Right ventricle myocardium superior (tissue), 1 donor: ENCODE data around the gene CRKL. TPM values are rescaled to one million over a fixed set of nuclear protein-coding genes. Genes with fewer than 3 reads are reported as not detected.

ENCODE experiments used
- ATAC-seq: fragments of 200-7000 bp; cut with Tn5 transposase; one replicate; pipeline ENCODE4 v1.9.1; 2020; ENCODE audit warnings: mild to moderate bottlenecking; ENCODE audit not compliant: poor library complexity
- DNase-seq: peaks from one replicate; pipeline ENCODE4 v3.0.0-alpha.2; 2020
- intact Hi-C: fragments of 100-400 bp; cut with DNase I; formaldehyde crosslinking; loops from one replicate; pipeline ENCODE4 v1.11.2; 2022
- total RNA-seq: library from RNA; stranded (reverse); fragmentation: NEBNext Ultra II Directional; extraction: Animal tissue kit (Norgen Biotek cat#: 25700); gene quantifications from one replicate; pipeline ENCODE4 v1.2.1, GENCODE V29; 2021
- donor health status: DM: no; HTN: yes; CAD: no; lungs with severe emphysema.

The CRKL gene
- total RNA-seq, 1 donor from 2014 or later, result 50.1 TPM

GRCh38 chr22:20988573-20989322 is 71.5 kb downstream of the CRKL start:
- ATAC-seq (no peak), DNase-seq (no peak)
- intact Hi-C loops, result no loop called here

- ATAC-seq (no peak), DNase-seq (no peak)
- intact Hi-C loops, result no loop called here
These were observed 72.3 kb downstream of the CRKL start for GRCh38 chr22:20989323-20990138.

DNA sequence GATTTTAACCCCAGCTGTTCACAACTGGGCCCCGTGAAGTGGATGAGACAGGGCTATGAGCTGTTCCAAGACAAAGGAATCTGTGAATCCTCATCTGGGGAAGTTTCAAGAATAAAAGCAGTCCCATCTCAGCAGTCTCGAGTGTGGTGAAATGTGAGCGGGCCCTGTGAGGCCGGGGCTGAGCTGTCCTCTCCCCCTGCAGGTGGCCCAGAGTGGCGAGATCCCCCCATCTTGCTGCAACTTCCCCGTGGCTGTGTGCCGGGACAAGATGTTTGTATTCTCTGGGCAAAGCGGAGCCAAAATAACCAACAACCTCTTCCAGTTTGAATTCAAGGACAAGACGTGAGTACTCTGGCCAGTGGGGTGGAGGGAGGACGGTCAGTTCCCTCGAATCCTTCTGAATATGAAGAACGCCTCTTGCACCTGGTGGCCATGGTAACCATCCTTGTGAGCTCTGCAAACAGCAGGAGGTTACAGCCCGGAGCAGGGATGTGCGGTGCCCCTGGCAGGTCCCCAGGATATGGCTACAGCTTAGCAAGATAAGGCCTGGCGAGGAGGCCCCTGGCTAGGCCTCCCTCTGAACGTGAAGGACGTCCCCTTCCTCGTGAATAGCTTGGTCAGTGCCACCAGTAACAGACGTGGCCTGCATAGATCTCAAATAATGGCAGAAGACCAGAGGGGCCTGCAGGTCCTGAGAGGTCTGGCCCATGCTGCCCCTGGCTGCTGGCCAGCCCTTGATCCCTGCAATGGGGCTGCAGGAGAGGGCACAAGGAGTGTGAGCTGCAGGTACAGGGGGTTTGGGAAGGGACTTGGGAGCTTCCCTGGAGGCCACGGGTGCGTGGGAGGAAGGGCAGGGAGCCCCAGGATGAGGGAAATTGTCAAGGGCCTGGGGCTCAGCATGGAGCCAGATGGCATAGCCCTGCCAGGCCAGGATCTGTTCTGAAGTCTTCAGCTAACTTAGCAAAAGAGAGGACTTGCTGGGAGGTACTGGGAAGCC is 73.3 kb downstream of the CRKL start:
- no peak for ATAC-seq
- no peak for DNase-seq
- intact Hi-C loops, result no loop called here

DNA sequence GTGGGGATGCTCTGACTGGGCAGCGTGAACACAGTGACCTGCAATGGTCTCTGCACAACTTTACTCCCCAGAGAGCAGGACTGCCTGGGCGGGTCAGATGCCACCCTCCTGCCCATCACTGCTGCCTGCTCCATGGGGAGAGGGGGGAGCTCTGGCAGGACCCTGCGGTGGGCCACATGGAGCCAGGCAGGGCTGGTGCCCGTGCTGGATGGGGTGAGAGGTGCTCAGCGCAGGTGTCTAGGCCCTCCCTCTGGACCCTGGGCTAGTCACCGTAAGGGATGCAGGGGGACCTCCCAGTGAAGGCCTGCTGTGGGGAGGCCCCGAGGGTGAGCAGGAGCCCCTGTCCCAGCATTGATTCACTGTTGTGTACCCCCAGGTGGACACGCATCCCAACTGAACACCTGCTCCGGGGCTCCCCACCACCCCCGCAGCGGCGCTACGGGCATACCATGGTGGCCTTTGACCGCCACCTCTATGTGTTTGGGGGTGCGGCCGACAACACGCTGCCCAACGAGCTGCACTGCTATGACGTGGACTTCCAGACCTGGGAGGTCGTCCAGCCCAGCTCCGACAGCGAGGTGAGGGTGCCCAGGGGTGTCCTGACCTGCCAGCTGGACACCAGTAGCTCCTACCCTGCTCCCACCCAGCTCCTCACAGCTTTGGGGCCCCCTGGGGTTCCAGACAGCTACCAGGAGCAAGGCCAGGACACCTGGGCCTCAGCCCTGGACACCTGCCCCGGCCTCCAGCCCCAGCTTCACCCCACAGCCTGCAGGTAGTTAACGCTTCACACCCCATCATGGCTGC is 74.2 kb downstream of the CRKL start:
- ATAC-seq (no peak), DNase-seq (no peak)
- intact Hi-C loops, result no loop called here

GRCh38 chr22:20992056-20992442 is 74.8 kb downstream of the CRKL start:
- DNase-seq, result no peak
- intact Hi-C loops, result no loop called here
- no peak for ATAC-seq

GRCh38 chr22:20992456-20993303 is 75.5 kb downstream of the CRKL start:
- ATAC-seq (no peak), DNase-seq (no peak)

DNA sequence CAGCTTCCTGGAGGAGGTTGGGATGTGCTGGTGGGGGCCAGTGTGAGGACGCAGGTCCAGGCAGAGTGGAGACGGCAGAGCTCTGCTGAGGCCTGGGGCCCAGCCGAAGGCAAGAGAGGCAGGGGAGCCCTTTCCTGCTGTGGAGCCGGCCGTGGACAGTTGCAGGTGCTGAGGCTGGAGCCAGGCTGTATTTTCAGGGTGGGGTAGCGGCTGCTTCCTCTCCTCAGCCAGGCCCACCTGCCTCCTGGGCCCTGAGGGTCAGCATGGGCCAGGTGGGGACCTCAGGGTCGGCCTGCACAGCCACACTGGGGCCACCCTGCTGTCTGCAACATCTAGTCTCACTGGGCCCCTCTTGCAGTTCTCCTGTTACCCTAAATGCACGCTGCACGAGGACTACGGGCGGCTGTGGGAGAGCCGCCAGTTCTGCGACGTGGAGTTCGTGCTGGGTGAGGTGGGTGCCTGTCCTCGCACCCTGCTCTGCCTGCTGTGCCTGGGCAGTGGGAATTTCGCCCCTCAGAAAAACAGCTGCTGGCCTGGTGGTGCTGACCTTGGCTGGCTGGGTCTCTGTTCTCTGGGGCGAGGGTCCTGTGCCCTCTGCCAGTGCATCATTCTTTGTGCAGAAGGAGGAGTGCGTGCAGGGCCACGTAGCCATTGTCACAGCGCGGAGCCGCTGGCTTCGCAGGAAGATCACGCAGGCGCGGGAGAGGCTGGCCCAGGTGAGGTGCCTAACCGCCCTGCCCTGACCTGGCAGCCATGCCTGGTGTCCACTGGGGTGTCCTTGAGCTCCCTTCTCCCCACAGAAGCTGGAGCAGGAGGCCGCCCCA is 76.3 kb downstream of the CRKL start:
- ATAC-seq, result no peak
- no peak for DNase-seq
- intact Hi-C loops, result no loop called here

More at GRCh38 chr22:20992456-20993303, 75.5 kb downstream of the CRKL start:
- intact Hi-C loops, result no loop called here

DNA sequence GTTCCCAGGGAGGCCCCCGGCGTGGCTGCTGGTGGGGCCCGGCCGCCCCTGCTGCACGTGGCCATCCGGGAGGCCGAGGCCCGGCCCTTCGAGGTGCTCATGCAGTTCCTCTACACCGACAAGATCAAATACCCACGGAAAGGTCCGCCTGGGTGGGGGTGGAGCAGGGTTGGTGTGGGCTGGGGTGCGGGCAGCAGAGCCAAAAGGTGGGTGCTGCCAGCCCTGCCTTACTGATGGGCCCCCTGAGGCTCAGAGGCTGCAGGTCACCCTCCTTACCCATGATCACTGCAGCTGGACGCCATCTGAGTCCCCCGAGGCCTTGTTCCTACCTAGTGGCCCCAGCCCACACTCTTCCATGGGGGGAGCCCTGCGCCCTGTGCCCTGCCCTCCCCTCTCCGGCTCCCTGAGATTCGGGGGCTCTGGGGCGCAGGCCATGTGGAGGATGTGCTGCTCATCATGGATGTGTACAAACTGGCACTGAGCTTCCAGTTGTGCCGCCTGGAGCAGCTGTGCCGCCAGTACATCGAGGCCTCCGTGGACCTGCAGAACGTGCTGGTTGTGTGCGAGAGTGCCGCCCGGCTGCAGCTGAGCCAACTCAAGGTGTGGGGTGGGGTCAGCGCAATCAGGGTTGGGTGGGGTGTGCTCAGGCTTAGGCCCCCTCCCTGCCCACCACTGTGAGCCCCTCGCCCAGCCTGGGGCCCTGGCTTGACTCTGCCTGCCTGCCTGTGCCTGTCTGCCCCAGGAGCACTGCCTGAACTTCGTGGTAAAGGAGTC is 77.1 kb downstream of the CRKL start:
- ATAC-seq (no peak), DNase-seq (no peak)
- intact Hi-C loops, result no loop called here

GRCh38 chr22:20994902-20995241 is 77.7 kb downstream of the CRKL start:
- intact Hi-C loops, result no loop called here
- ATAC-seq, result no peak
- no peak for DNase-seq

DNA sequence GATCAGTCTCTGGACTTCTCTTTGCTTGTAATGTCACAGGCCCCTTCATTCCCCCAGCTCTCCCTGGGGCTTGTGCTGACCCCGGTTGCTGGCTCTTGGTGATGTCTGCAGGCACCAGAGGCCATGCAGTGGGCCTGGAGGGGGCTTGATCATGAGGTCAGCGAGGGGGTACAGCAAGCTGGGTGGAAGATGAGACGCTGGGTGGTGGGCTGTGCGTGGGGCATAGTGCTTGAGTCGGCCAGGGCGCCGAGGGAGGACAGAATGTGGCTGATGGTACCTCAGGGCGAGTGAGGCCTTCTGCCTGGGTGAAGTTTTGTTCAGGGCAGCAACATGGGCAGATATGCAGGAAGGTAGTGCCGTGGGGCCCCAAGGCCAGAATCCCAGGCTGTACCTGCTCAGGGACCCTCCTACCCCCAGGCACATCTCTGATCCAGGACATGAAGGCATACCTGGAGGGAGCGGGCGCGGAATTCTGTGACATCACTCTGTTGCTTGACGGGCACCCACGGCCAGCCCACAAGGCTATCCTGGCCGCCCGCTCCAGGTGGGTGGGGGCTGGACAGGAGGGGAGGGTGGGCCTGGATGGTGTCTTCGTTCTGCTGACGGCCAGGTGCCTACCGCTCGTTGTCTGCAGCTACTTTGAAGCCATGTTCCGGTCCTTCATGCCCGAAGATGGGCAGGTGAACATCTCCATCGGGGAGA is 78.3 kb downstream of the CRKL start:
- intact Hi-C loops, result no loop called here
- ATAC-seq (no peak), DNase-seq (no peak)

- intact Hi-C loops, result no loop called here
- no peak for DNase-seq
- ATAC-seq, result no peak
These were observed 78.8 kb downstream of the CRKL start for GRCh38 chr22:20996031-20996410.

DNA sequence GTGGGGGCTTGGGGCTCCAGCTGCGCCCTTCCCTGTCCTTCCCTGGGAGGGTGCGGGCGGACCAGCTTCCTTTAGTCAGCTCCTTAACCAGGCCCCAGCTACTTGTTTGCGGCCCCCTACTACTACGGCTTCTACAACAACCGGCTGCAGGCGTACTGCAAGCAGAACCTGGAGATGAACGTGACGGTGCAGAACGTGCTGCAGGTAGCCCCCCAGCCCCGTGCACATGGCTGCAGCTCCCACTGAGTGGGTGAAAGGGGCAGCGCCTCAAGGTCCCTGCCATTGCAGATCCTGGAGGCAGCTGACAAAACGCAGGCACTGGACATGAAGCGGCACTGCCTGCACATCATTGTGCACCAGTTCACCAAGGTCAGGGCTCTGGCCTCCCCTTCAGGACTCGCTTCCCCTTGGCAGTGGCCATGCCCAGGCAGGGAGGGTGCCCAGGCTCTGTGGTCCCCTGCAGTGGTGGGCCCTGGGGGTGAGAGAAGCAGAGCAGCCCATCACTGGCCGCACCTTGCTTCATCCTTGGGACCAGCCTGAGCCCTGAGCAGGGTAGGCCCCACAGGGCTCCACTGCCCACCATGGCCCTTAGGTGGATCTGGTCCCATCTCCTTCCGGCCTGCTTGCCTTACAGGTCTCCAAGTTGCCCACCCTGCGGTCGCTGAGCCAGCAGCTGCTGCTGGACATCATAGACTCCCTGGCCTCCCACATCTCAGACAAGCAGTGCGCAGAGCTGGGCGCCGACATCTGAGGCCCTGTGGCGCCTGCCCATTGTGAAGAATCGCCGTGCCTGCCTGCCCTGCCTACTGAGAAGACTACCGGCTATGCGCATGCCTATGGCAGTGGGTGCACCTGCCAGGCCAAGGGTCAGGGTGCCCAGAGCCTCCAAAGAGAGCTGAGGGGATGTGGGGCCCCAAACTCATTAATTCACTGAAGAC is 79.7 kb downstream of the CRKL start:
- intact Hi-C loops, result no loop called here
- no peak for DNase-seq

DNA sequence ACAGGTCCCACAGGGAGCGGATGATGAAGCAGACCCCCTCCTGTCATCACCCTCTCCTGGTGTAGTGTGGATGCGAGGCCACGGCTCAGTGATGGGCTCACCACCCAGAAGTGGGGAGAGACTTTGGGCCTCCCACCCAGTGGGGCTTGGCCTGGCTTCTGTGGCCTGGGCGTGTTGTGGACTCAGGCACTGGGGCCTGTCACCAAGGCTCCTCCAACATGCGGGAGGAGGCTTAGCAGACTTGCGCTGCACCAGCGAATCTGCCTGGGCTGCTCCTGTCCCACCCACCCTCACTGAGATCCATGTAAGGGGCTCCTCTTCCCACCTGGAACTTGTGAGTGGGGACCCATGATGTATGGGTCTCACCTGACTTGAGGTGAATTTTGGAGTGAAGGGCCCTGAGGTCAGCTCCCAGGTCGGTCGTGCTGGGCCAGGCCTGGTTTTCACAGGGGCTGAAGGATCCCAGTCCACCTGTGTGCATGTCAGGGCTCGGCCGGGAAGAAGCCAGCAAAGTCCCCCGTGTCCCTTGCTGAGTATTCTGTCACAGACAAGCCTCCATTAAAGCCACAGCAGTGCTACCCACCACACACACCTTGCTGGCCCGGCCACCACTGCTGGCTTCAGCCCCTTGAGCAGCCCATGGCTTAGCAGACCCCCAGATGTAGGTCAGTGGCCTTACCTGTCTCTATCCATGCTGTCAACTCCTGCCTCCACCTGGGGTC is 80.5 kb downstream of the CRKL start:
- DNase-seq (no peak), ATAC-seq (no peak)
- intact Hi-C loops, result no loop called here

More for the DNA sequence above, 79.7 kb downstream of the CRKL start:
- ATAC-seq, result no peak
